Superior temporal gyrus (tissue), 1 donor: ENCODE data around the gene ANKRD49.

ENCODE experiments used
- DNase-seq: peaks from one replicate; pipeline ENCODE4 v3.0.0-alpha.2; 2016; ENCODE audit errors: extremely low spot score

ANKRD49 gene

DNA sequence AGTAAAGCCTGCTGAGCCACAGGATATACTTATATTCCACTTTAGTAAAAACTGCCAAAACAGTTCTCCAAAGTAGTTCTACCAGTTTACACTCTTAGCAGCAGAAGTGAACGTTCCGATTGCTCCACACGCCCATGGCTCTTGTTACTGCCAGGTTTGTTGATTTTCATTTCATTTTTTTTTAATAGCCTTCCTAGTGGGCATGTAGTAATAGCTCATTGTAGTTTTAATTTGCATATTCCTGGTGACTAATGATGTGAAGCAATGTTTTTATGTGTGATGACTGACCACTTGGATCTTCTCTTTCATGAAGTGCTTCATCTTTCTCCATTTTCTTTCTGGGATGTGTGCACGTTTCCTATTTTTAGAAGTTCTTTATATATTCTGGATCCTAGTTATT lies 13.7 kb downstream of the ANKRD49 start:
- DNase-seq = no peak

DNA sequence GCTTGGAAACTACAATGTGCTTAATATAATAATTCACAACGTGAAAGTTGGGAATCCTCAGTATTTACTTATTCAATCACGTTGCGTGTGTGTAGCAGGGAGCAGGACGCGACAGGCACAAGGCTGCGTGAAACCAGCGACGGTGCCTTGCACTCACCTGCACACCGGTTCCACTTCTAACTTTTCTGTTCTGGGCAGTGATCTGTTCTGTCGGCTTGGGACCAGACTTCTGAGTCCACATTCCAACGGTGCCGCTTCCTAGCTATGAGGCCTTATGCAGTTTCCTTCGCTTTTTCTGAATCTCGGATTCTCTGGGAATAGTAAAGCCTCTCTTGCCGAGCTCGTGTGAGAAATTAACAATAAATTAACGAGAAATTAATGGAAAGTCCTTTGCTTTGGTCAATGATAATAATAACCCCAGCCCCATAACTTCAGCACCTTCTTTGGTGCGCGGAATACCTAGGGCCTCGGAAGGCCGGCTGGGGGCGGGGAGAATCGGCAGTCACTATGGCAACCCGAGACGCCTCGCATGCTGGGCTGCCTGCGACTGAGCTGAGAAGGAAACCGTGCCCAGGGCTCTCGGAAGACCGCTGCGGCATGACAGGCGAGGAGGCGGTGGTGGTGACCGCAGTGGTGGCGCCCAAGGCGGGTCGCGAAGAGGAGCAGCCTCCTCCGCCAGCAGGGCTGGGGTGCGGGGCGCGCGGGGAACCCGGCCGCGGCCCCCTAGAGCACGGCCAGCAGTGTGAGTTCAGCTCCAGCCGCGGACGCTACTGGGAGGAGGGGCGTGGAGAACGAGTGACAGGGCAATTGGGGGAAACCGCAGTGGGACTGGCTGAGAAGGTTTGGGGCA lies 18.4 kb downstream of the ANKRD49 start, which contains the start of gene C11orf97:
TSS of gene C11orf97 (plus strand) at position 530 of the 850 bp plus-strand sequence. CDS start at position 598, 68 bp downstream.
- peak; percentile 52 for DNase-seq

DNA sequence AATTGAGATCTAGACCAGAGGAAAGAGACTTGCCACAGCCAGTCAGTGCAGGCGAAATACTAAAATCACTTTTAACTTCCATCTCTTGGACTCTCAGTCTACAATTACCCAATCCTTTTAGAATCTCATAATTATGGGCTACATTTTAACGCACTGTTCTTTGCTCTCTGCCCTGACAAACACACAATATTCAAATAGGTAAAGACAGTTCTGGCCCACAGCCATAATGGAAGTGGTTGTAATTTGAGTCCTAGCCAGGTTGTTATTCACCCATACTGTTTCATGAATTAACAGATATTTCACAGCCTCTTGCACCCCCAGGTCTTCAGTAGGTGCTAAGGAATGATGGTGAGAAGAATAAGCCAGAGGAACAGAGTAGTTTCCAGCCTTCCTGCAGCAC lies 19.3 kb downstream of the ANKRD49 start:
- DNase-seq = no peak

DNA sequence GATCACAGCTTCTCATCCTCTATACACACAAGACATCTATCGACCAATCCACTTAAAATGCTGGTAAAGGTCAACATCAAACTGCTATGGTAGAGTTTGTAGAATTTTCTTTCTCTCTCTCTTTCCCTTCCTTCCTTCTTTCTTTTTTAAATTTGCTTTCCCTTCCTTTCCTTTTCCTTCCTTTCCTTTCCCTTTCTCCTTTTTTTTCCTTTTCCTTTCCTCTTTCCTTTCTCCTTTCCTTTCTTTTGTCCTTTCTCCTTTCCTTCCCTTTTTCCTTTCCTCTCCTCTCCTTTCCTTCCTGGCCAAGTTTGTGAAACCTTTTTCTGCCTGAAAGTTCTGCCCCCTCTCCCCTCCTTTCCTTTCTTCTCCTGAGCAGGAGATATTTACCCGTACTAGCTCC lies 21.6 kb downstream of the ANKRD49 start:
- DNase-seq = no peak

DNA sequence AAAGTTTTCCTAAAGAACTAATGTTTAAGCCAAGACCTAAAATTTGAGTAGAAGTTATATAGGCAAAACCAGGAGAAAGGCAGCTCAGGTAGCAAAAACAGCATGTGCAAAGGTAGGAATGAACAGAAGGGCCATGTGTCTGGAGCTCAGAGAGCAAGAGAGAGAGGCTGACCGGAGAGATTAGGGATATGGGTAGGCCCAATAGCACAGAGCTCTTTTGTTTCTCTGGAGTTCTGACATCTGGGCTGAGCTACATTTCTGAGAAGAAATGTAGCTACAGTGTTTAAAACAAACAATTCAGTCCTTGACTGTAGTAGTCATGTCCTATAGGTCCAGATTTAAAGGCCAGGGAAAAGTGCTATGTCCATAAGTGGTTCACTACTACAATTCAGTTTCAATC lies 22.9 kb downstream of the ANKRD49 start:
- no peak for DNase-seq

DNA sequence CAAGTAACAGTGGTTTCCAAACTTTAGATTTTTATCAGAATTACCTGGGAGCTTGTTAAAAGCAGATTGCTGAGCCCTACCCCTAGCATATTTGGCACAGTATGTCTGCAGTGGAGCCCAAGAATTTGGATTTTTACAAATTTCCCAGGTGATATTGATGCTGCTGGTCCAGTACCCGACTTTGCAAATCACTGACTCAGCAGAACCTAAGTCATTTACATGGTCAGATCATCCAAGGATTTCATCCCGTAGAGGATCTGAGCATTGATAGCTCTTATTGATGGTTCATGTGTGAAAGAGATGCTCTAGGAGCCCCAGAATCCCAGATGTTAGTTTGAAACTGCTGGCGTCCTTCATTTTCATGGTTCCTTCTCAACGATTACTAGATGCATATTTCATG lies 24.5 kb downstream of the ANKRD49 start:
- DNase-seq = no peak

DNA sequence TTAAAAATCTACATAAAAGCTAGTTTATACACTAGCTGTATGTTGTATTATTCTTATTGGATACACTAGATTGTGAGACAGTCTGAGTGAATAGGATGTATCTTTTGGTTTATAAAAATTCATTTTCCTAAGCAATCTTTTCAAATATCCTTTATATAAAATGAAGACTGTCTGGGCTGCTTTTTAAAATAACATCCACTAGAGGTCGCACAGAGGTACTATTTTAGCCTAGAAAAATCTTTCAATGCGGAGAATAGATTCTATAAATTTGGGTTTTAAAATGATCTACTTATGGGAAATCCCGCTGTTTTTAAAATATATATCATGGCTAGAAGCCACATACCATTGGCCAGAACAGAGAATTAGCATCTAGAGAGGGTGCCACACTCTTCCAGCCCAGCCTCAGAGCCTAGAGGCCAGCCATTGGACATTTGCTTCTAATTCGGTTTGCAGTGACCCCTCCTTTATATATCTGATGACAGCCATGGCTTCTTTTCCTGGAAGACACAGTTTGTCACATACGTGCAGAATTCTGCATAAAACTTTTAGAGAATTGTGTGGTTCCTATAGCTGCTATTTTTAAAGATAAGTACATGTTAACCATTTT lies 25.8 kb downstream of the ANKRD49 start:
- peak; percentile 90 for DNase-seq

DNA sequence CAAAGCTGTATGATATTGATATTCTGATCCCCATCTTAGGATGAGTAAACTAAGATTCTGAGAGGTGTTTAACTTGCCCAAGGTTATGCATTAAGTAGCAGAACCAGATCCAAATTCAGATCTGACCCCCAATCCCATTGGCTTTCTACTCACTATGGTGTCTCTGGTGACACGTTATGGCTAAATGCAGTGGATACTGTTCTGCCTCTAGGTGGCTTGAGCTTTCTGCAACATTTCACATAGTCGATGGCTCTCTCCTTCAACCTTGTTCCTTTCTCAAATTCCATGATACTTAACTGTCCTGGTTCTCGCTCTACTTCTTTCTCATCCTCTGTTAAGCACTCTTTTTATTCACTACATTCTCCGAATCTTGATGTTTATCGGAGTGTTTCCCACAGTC lies 27.9 kb downstream of the ANKRD49 start:
- no peak for DNase-seq

DNA sequence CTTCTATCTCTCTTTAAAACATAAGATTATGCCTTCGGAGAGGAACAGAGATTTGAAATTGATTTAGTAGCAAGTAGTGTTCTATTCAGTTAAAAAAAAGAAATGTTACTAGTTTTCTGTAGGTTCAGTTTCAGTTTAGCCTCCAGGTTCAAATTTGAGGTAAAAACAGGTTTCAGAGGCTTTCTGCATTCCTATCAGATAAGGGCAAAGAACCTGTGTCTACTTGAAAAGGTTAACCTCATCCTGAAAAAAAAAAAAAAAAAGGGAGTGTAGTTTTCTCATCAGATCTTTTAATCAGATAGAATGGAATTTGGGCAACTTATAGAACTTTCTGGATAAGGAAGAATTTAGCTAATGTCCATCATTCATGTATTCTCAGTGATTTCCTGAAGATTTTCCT lies 30.6 kb downstream of the ANKRD49 start:
- DNase-seq = no peak

DNA sequence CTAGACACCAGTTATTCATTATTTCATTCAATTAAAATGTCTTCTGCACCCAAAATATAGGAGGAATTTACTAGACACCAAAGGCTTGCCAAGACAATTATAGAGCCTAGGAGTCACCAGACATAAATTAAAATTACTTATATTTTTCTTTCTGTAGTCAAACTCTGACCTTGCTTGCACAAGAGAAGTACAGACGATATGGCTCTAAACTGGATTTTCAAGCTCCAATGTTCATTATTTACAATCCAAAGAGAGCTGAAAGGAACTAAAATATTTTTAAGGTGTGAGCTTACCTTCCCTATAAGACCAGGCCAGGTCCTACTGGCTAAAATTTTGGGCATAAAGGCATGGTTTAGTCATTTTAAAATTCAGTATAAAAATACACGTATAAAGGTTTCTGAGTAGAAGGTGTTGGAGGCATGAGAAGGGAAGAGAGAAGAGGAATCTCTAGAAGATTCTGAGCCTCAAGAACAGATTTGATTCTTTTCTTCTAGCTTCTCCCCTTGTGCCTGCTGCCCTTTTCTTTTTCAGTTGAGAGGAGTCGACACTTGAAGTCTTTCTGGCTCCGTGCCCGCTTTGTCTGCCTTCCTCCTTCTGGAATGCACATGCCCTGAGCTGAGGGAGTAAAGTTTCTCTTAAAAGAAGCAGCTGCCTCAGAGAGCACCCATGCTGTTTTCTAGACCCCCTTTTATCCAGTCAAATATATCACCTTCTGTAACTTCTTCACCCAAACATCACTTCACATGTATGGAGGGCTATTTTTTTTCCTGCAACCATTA lies 32.0 kb downstream of the ANKRD49 start:
- no peak for DNase-seq

DNA sequence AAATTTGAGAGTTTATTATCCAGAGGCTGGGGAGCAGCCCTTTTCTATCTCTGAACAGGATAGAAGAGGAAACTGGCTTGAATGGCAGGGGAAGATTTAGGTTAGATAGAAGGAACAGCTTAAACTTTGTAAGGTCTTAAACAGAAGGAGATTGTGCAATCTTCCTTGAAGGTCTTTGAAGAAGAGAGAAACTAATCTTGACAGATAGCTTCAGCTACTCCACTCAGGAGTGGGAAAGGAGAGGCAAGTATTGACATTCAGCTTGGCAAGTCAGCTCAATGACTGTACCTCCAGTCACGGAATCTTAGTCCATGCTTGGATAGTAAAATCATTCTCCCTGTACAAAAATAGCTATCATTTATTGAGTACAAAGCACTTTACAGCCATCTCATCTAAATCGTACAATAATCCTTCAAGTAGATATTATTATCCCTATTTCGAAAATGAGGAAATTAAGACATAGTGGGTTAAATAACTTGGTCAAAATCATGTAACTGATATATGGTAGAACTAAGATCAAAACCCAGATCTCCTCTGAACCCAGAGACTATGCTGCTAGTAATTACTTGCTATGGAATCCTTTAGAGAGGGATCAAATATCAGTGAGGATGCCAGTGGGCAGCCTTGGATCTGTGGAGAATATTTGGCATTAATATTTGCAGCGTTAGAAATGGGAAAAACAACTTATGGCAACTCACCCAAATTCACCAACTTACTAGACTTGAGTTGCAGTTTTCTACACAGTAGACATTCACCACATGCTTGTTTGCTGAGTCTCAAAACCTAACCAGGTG lies 33.1 kb downstream of the ANKRD49 start:
- DNase-seq = no peak

DNA sequence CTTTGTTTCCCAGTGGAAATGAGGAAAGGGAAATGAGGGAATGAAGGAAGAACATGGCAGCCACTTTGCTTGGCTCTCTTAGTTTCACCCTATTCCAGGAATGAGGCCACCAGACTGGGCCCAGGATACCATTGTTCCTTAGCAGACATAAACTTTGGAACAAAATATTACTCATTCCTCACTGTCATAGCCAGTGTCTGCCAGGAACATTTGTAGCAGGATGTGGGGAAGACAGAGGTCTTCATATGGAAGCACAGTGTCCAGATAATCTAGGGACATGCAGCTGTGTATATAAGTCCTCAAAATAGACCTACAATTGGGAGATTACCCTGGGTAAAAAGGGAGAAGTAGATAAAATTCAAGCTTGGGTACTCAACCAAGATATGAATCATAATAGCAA lies 34.8 kb downstream of the ANKRD49 start:
- DNase-seq = no peak

DNA sequence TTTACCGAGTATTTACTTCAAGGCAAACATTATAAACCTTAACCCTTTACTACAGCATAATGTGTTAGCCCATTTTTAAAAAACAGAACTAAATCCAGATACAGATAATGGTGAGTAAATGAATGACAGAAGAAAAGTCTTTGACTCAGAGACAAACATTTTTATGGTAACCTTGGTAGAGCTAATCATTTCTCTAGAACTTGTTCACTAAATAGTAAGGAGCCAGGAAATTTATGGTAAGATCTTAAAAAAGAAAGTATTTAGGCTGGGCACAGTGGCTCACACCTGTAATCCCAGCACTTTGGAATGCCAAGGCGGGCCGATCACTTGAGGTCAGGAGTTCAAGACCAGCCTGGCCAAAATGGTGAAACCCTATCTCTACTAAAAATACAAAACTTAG lies 38.4 kb downstream of the ANKRD49 start:
- DNase-seq = no peak

DNA sequence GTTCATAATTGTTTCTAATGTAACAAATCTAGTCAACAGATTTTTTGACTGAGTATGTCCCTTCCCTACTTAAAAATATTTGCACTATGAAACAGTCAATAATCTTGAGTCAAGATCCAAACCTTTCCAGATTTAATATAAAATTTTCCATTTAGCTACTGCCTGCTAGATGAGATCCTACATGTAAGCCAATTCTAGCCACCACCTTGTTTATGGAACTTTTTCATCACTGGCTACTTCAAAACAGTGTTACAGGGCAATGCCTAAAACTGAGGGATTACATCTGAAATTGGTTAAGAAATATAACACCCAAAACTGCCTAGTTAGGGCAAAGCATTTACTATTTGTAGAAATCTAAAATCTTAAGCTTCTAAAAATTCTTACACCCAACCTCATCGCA lies 39.4 kb downstream of the ANKRD49 start:
- DNase-seq = no peak

DNA sequence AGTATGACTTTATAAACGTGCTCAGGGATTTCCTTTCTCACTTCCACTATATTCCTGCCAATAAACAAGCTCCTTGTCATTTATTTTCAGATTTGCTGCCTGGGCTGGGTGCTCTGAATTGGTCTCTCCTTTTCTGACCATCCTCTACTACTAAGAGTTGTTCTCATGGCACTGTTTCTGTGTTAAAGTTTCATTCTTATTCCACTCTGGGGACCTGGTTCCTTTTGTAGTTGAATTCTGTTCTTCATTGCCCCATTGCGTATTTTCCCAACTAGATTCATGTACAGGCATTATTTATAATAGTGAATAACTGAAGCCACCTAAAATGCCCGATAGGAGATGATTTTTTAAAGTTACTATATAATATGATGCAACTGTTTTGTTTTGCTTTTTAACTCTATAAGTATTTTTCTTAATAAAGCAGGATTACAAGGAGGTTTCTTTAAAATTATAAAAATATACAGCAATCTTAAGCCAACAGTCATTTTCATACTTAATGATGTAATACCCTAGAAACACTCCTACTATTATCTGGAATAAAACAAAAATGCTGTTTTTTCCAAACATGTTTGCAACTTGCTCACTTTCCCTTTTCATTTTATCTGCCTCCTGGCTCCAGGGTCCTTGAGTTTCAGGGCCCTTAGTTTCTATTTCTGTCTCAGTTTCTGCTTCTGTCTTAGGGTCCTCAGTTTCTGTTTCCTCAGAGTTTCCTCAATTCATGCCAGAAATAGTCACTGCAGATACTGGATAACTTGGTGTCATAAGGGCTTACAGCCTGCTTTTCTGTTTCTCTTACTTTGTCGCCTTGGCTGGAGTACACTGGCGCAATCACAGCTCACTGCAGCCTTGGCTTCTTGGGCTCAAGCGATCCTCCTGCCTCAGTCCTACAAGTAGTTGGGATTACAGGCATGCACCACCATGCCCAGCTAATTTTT lies 40.2 kb downstream of the ANKRD49 start:
- no peak for DNase-seq

DNA sequence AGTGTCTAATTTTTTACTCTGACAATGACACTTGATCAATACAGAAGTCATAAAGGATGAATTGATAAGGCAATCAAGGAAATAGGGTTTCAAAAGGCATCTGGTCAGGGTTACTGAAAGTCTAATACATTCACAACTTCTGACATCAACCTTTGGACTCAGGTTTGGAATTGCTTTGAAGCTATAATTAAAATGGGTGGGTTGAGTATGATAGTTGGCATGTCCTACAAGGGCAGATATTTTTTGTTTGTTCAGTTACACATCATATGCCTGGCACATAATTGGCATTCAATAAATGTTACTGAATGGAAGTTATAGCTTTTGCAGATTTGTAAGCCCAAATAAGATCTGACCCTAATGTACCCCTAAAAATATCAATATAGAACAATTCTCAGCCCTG lies 42.6 kb downstream of the ANKRD49 start:
- no peak for DNase-seq

DNA sequence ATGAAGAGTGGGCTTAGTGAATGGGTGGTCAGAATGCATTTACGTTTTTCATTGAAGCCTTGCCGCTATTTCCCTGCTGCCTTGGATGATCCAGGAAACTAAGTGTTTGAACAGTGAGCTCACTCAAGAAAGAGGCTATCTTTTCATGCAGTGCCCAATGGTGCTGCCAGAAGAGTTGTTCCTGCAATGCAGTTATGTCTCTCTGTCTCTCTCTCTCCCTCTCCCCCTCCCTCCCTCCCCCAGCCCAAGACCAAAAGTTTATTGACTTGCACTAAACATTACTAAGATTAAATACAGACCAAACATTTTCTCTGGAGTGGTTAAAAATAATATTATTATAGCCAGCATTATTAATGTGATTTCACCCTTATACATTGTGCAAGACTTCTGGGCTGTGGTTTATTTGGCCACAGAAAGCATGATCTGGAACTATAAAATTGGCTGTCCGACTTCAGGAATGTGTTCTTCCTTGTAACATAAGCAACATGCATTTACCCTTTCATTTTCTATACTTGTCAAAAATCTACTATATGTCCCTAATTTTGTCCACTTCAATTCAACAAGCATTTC lies 43.3 kb downstream of the ANKRD49 start:
- no peak for DNase-seq

DNA sequence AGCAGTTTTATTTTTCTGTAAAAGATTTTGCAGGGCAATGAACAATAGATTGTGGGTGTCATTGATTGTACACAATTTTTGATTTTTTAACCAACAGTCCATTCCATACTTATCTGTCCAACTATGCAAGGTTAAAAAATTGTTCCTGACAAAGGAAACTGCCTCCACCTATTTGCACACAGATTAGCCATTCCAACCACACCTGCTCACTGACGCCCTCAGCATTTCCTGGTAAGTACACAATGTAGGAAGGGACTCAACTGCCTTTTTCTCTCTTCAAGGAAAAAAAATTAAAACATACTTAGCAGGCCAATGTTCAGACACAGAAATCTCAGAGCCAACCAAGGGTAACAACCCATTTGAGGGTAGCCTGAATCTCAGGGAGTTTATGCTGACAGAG lies 45.6 kb downstream of the ANKRD49 start:
- DNase-seq = no peak

DNA sequence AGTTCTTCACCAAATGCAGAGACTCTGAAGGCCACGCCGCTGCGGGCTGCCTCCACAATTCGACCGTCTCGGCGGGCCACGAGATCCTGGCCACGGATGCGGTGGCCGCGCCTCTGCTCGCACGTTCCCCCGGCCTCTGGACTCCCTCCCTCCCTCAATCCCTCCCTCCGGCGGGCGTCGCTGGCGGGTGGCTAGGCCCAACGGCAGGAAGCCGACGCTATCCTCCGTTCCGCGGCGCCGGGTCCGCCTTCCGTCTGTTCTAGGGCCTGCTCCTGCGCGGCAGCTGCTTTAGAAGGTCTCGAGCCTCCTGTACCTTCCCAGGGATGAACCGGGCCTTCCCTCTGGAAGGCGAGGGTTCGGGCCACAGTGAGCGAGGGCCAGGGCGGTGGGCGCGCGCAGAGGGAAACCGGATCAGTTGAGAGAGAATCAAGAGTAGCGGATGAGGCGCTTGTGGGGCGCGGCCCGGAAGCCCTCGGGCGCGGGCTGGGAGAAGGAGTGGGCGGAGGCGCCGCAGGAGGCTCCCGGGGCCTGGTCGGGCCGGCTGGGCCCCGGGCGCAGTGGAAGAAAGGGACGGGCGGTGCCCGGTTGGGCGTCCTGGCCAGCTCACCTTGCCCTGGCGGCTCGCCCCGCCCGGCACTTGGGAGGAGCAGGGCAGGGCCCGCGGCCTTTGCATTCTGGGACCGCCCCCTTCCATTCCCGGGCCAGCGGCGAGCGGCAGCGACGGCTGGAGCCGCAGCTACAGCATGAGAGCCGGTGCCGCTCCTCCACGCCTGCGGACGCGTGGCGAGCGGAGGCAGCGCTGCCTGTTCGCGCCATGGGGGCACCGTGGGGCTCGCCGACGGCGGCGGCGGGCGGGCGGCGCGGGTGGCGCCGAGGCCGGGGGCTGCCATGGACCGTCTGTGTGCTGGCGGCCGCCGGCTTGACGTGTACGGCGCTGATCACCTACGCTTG lies 50.2 kb downstream of the ANKRD49 start, which contains the start of gene FUT4:
TSS of gene FUT4 (plus strand) at position 227 of the 951 bp plus-strand sequence. CDS start at position 440, 213 bp downstream.
- peak; percentile 74 for DNase-seq
